IPS-18c (cell line): ENCODE measurements around the gene RFX1.

ENCODE experiments used
- H3K4me3 ChIP-seq: 2 replicates; pipeline ENCODE4 v1.7.0; 2013; ENCODE audit warnings: low read depth, mild to moderate bottlenecking, low read length, moderate library complexity; ENCODE audit not compliant: insufficient read depth
- H3K9me3 ChIP-seq: one replicate; pipeline ENCODE4 v1.6.1; 2013; ENCODE audit warnings: mild to moderate bottlenecking, low read length, moderate library complexity; ENCODE audit not compliant: control insufficient read depth, insufficient read depth

The RFX1 gene

GRCh38 chr19:14003251-14004055, 2.7 kb downstream of the RFX1 start:
- H3K4me3 ChIP-seq = no peak overlapping the region
- H3K9me3 ChIP-seq = peaks cover 4% of the 10 kb centered on the region

DNA sequence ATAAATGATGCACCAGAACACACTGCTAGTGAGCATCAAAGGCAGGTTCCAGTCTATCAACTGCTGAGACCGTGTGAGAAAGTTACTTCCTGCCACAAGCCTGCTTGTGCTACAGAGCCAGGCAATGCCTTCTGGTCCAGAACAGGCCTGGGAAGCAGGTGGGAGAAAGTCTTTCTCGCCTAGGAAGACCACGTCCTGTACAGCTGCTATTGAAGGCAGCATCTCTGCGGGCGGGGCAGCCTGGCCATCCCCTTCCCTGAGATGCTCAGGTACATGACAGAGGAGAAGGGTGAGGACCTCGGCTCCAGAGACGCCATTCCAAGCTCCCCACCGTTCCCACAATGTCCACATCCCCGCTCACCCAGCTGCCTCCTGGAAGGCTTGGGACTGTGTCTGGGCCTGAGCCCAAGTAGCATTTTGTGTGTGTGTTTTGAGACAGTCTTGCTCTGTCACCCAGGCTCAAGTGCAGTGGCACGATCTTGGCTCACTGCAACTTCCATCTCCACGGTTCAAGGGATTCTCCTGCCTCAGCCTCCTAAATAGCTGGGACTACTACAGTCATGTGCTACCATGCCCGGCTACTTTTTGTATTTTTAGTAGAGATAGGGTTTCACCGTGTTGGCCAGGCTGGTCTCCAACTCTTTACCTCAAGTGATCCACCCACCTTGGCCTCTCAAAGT, 3.4 kb downstream of the RFX1 start:
- Histone ChIP-seq H3K9me3 (peaks cover 4% of the 10 kb centered on the region), H3K4me3 (no peak overlapping the region)

DNA sequence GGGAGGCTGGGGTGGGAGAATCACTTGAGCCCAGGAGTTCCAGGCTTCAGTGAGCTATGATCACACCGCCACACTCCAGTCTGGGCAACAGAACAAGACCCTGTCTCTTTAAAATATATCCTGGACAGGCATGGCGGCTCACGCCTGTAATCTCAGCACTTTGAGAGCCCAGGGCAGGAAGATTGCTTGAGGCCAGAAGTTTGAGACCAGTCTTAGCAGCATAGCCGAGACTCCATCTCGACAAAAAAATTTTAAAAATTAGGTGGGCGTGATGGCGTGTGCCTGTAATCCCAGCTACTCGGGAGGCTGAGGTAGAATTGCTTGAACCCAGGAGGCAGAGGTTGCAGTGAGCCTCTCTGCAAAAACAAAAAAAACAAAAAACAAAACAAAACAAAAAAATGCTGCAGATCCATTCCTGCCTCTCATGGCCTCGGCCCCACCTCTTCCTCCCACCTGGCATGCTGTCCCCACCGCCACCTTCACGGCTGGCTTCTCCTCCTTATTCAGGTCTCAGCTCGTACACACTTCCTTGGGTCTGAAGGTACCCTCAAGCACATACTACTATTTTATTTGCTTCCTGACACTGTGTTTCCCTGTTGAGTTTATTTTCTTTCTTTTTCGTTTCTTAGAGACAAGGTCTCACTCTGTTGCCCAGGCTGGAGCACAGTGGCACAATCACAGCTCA, 5.3 kb downstream of the RFX1 start:
- peaks cover 4% of the 10 kb centered on the region for H3K9me3 ChIP-seq
- H3K4me3 ChIP-seq = no peak overlapping the region

GRCh38 chr19:13999085-13999484, 7.0 kb downstream of the RFX1 start:
- H3K9me3 ChIP-seq = peaks cover 4% of the 10 kb centered on the region
- H3K4me3 ChIP-seq = no peak overlapping the region; the same call in 1 of the 2 replicates

DNA sequence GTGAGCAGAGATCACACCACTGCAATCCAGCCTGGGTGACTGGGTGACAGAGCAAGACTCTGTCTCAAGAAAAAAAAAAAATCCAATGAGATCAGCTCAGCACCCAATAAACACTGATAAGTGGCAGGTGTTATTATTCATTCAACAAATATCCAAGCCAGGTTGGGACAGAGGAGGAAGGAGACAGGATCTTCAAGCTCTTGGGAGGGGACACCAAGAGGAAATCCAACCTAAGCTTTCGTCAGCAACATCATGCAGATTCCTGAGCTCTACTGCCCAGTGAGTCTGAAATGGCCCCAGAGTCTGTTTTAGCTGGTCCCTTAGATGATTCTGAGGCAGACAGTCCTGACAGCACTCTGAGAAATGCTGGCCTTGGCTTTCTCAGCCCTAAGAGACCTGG, 7.7 kb downstream of the RFX1 start:
- H3K4me3 ChIP-seq = no peak overlapping the region
- peaks cover 4% of the 10 kb centered on the region for H3K9me3 ChIP-seq

GRCh38 chr19:13997631-13997962, 8.5 kb downstream of the RFX1 start:
- no peak overlapping the region for H3K4me3 ChIP-seq
- H3K9me3 ChIP-seq = peaks cover 4% of the 10 kb centered on the region

- Histone ChIP-seq H3K9me3 (peaks cover 4% of the 10 kb centered on the region), H3K4me3 (no peak overlapping the region)
Measured at GRCh38 chr19:13996928-13997630, 9.0 kb downstream of the RFX1 start.

DNA sequence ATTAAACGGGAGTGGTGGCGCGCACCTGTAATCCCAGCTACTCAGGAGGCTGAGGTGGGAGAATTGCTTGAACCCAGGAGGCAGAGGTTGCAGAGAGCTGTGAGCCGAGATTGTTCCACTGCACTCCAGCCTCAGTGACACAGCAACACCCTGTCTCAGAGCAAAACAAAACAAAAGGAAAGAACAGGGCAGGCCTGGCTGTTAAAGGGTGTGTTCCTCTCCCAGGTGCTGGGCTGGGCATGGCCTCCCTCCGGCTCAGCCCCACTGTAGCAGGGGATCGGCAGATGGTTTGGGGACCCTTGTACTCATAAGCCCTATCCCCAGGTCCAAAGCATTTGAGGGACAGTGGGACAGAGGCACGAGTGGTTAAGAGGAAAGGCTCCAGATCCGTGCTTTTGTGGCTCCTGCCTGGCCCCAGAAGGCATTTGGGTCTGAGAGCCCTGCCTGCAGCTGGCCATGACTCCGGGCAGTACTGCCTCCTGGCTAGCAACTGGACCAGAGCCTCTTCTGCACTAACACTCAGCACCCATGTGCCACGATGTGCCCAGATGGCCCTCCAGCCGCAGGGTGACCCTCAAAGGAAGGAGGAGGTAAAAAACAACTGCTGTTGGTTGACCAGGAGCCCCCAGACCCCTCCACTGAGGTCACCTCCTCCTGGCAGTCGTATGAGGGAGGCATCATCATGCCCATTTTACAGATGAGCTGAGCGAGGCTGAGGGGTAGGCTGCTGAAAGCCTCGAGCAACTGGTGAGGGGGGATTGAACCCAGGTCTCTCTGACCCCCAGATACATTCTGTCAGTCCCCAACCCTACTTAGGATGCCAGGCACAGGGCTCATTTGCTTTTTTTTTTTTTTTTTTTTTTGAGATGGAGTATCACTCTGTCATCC, 10.0 kb downstream of the RFX1 start:
- Histone ChIP-seq H3K4me3 (no peak overlapping the region), H3K9me3 (peaks cover 4% of the 10 kb centered on the region)

GRCh38 chr19:13995017-13995728, 10.9 kb downstream of the RFX1 start:
- Histone ChIP-seq H3K4me3 (no peak overlapping the region), H3K9me3 (peaks cover 4% of the 10 kb centered on the region)

DNA sequence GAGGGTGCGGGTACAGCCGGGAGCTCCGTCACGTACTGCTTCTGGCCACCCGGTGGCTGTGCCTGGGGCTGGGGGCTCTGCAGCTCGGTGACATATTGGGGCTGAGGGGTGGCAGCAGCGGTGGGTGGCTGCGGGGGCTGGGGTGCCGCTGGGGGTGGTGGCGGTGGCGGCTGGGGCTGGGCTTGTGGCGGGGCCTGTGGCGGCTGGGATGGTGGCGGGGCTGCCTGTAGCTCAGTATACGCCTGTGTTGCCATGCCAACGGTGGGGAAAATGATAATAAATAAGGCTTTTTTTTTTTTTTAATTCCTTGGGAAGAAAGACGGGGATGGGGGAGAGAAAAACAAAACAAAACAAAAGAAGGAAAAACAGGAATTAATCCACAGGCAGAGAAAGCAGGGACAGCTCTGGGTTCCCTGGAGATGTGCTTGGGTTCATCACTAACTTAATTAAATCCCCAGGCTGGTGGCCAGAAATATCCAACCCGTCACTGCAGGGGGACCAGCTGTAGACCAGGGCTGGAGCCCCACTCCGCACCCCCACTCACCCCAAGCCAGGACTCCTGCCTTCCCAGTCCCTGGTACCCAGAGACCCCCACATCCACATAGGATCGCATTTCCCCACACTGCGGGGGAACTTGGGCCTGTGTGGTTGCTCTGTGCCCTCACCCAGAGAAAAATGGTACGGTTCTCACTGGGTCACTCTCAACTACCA, 12.4 kb downstream of the RFX1 start:
- Histone ChIP-seq H3K9me3 (peaks cover 1% of the 10 kb centered on the region), H3K4me3 (no peak overlapping the region)

GRCh38 chr19:13992025-13992424, 14.1 kb downstream of the RFX1 start:
- no peak overlapping the region for H3K4me3 ChIP-seq
- peaks cover 2% of the 10 kb centered on the region for H3K9me3 ChIP-seq

DNA sequence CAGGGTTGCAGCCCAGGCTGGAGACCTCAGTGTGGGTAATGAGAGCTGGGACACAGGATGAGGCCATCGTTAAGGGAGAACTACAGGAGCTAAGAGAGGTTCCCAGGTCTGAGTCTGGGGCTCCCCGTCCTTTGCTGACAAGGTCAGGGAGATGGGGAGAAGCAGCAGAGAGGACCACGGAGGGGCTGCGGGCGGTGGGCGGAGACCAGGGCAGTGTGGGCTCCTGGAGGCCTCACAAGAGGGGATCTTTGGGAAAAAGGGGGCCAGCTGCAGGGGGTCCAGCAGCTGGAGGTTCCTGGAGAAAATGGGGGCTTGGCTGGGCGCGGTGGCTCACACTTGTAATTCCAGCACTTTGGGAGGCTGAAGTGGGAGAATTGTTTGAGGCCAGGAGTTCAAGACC, 16.0 kb downstream of the RFX1 start:
- H3K9me3 ChIP-seq = peaks cover 2% of the 10 kb centered on the region
- H3K4me3 ChIP-seq = no peak overlapping the region

- no peak overlapping the region for H3K4me3 ChIP-seq
- peaks cover 2% of the 10 kb centered on the region for H3K9me3 ChIP-seq
Measured at GRCh38 chr19:13989487-13989886, 16.6 kb downstream of the RFX1 start.

DNA sequence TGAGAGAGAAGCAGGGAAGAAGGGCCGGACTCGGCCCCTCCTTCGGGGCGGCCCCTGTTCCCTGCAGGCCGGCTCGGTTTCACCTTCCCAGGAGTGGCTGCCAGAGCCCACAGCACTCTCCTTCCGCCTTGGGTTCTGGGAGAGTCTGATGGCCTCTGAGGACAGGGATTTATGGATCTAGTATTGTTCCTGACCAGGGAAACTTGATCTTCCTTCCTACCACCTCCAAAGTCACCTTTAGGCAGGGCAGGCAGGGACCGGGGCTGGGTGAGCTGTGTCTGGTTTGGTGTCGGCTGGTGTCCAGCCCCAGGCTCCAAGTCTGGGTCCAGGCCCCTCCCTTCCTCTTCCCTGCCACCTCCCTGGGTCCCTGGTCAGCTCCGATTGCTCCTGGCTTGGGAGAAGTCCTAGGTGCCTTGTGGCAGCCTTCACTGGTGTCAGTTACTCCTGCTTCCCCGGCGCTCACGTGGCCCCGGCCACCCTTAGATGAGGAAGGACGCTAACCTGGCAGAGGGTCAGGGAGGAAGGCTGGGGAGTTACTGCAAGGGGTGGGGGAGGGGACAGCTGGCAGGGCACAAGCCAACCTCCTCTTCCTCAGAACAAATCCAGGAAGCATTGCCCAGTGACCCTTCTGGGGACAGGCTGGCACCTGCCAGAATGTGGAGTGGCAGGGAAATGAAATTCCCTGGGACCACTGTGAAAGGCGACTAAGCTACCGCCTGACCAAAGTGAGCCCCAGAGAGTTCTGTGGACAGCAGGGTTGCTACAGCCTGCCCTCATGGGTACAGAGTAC, 18.8 kb downstream of the RFX1 start:
- Histone ChIP-seq H3K9me3 (peaks cover 2% of the 10 kb centered on the region), H3K4me3 (no peak overlapping the region)

- peaks cover 2% of the 10 kb centered on the region for H3K9me3 ChIP-seq
- 0 out of 2 replicates have a peak overlapping the region, but pooled peaks have one; percentile 20 for H3K4me3 ChIP-seq
Measured at GRCh38 chr19:13986348-13986904, 19.7 kb downstream of the RFX1 start.
